HG03159 (cell line): ENCODE data around the gene DYNLRB2.

Experiments
- ATAC-seq: cut with Tn5 transposase; IDR thresholded peaks from one replicate; pipeline ENCODE4 v1.9.1; 2021; ENCODE audit warnings: mild to moderate bottlenecking, moderate library complexity; ENCODE audit not compliant: unreplicated experiment

Gene DYNLRB2

GRCh38 chr16:80540516-80541305 is at the start of gene DYNLRB2:
Gene DYNLRB2 (plus strand): TSS chr16:80540993. CDS start chr16:80541077, 84 bp downstream.
- ATAC-seq, result peak; percentile 97

GRCh38 chr16:80500116-80500859 is 40.5 kb upstream of the DYNLRB2 start:
- ATAC-seq, result no peak

- ATAC-seq, result no peak
Observed at GRCh38 chr16:80500961-80501525, 39.8 kb upstream of the DYNLRB2 start.

GRCh38 chr16:80503107-80503506 is 37.7 kb upstream of the DYNLRB2 start:
- ATAC-seq, result no peak

- ATAC-seq, result no peak
Observed at GRCh38 chr16:80507538-80507937, 33.3 kb upstream of the DYNLRB2 start.

- ATAC-seq, result no peak
Observed at GRCh38 chr16:80509872-80510271, 30.9 kb upstream of the DYNLRB2 start.

- no peak for ATAC-seq
Observed at GRCh38 chr16:80511824-80512592, 28.8 kb upstream of the DYNLRB2 start.

- no peak for ATAC-seq
Observed at GRCh38 chr16:80512593-80512853, 28.3 kb upstream of the DYNLRB2 start.

- ATAC-seq, result no peak
Observed at GRCh38 chr16:80515374-80515773, 25.4 kb upstream of the DYNLRB2 start.

- ATAC-seq, result no peak
Observed at GRCh38 chr16:80517846-80518245, 22.9 kb upstream of the DYNLRB2 start.

GRCh38 chr16:80518436-80518835 is 22.4 kb upstream of the DYNLRB2 start:
- ATAC-seq, result no peak

GRCh38 chr16:80519189-80519588 is 21.6 kb upstream of the DYNLRB2 start:
- no peak for ATAC-seq

GRCh38 chr16:80525420-80525819 is 15.4 kb upstream of the DYNLRB2 start:
- ATAC-seq, result no peak

GRCh38 chr16:80526418-80527061 is 14.3 kb upstream of the DYNLRB2 start:
- peak; percentile 72 for ATAC-seq

- peak; percentile 64 for ATAC-seq
Observed at GRCh38 chr16:80527297-80527696, 13.5 kb upstream of the DYNLRB2 start.

- no peak for ATAC-seq
Observed at GRCh38 chr16:80530479-80530878, 10.3 kb upstream of the DYNLRB2 start.

- ATAC-seq, result no peak
Observed at GRCh38 chr16:80536238-80536637, 4.6 kb upstream of the DYNLRB2 start.

GRCh38 chr16:80541306-80541694 is 507 bp downstream of the DYNLRB2 start:
- no peak for ATAC-seq

- ATAC-seq, result no peak
Observed at GRCh38 chr16:80543162-80543561, 2.4 kb downstream of the DYNLRB2 start.

- ATAC-seq, result no peak
Observed at GRCh38 chr16:80544326-80544725, 3.5 kb downstream of the DYNLRB2 start.

GRCh38 chr16:80546249-80546648 is 5.5 kb downstream of the DYNLRB2 start:
- ATAC-seq, result no peak
